HG02623 (cell line): Measurements from ENCODE around the gene UBE3C.
"Not testable (repeated sequence)": the region's sequence is repeated elsewhere in the genome, so short reads cannot be mapped to it uniquely, and the experiment has no call there.

Source experiments
- ATAC-seq: cut with Tn5 transposase; IDR thresholded peaks from one replicate; pipeline ENCODE4 v1.9.1; 2021; ENCODE audit warnings: moderate library complexity; ENCODE audit not compliant: unreplicated experiment

The UBE3C gene

GRCh38 chr7:157138424-157139110 lies at the start of gene UBE3C:
TSS of gene UBE3C (plus strand) at chr7:157138926. CDS start at chr7:157139273, 347 bp downstream.
- ATAC-seq, result peak; percentile 84

- ATAC-seq, result no peak
Measured at GRCh38 chr7:157089100-157089610, 49.6 kb upstream of the UBE3C start.

DNA sequence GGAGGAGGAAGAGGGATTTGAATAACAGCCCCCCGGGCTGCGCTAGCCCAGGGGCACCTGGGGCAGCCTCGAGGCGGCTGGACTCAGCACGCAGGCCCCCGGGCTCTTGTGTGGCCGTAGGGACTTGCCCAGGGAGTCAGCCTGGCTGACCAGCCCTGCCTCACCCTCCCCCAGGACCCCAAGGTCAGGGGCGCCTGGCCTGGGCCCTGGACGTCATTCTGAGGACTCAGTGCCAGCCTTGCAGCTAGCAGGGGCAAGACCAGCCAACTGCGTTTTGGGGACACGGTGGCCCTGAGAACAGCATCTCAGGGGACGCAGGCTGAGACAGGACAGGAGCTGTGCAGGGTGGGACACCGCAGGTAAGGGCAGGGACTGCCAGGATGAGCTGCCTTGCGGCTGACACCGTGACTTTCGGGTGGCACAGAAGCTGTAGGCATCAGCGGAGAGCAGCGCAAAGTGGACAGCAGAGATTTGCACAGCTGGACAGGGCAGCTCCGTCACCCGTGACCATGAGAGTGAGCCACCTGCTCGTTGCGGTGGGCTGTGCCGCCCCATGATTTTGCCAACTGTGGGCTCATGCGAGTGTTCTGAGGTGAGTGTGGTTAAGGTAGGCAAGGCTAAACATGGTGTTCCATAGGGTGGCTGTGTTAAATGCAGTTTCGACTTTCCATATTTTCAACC lies 48.1 kb upstream of the UBE3C start:
- no peak for ATAC-seq

GRCh38 chr7:157096286-157097055 lies 42.3 kb upstream of the UBE3C start:
- no peak for ATAC-seq

DNA sequence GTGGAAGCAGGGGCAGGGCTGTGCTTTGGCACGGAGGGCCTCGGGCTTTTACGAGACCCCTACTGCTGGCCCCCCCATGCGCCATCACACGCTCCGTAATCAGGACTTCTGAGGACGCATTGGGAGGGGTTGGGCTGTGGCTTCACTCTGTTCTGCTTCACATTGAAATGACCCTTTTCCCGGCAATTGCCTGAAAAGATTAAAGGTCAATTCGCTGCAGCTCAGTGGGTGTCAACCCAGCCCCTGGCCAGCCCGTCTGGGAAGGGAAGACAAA lies 41.7 kb upstream of the UBE3C start:
- no peak for ATAC-seq

- ATAC-seq, result no peak
Measured at GRCh38 chr7:157097569-157097968, 41.2 kb upstream of the UBE3C start.

- not testable (repeated sequence) for ATAC-seq
Measured at GRCh38 chr7:157100005-157100404, 38.7 kb upstream of the UBE3C start.

GRCh38 chr7:157103641-157104040 lies 35.1 kb upstream of the UBE3C start:
- not testable (repeated sequence) for ATAC-seq

GRCh38 chr7:157111311-157111710 lies 27.4 kb upstream of the UBE3C start:
- ATAC-seq, result no peak

- ATAC-seq, result no peak
Measured at GRCh38 chr7:157112706-157113105, 26.0 kb upstream of the UBE3C start.

- no peak for ATAC-seq
Measured at GRCh38 chr7:157113607-157114006, 25.1 kb upstream of the UBE3C start.

- ATAC-seq, result no peak
Measured at GRCh38 chr7:157116762-157117161, 22.0 kb upstream of the UBE3C start.

- no peak for ATAC-seq
Measured at GRCh38 chr7:157117796-157118195, 20.9 kb upstream of the UBE3C start.

DNA sequence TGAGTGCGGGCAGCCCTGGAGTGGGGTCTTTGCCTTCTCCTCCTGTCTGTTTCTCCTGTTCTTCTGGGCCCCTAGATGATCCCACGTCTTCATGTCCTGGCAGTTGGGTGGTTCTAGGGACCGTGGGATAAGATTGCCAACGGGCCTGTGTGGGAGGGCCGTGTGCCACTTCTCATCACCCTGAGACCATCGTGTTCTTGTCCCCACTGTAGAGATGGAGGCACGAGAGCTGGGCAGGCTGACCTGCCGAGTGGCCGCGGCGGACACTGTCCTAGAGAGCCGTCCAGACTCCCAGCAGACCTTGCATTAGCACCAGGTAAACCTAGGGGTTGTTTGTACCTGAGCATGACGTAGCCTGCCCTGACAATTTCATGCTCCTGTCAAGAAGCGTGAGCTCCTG lies 18.5 kb upstream of the UBE3C start:
- ATAC-seq, result no peak

- no peak for ATAC-seq
Measured at GRCh38 chr7:157121184-157121715, 17.5 kb upstream of the UBE3C start.

DNA sequence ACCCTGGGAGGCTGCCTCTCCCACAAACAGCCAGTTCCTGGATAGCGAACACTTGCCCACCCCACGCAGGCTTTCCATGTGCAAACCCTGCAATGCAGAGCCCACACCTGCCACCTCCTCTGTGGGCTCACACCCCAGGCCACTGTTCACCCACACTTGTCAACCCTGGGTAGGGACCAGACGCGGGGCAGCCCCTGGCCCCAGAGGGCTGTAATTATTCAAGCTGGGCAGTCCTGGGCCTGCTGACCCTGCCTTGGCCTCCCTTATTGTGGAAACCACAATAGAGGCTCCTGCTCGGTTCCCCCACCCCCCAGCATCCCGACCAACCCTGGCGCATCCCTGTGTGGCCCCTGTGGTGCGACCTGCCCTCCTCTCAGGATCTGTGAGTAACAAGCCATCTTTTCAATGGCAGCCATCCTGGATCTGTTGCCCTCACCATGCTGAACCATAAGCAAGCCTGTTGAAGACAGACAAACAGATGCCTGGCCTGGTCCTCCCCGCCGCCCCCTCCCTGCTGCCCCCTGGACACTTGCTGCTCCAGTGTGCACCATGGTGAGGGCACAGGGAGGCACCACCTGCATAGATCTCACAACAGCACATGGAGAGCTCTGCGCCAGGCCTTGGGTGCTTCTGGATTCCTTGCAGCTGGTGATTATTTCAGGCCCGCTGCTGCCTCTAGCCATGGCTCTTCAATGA lies 15.8 kb upstream of the UBE3C start:
- ATAC-seq, result no peak

GRCh38 chr7:157124690-157125089 lies 14.0 kb upstream of the UBE3C start:
- ATAC-seq, result no peak

GRCh38 chr7:157125376-157126223 lies 13.1 kb upstream of the UBE3C start:
- no peak for ATAC-seq

DNA sequence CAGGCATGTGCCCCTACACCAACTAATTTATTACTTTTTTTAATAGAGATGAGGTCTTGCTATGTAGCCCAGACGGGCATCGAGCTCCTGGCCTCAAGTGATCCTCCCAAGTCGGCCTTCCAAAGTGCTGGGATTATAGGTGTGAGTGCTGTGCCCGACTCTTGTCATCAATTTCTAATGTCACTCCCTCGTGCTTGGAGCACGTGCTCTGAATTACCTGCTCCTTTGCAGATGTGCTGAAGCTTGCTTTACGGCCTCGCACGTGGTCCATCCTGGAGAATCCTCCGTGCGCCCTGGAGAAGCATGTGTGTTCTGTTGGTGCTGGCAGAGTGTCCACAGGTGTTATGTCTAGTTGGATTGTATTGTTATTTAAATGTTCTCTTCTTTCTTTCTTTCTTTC lies 11.8 kb upstream of the UBE3C start:
- ATAC-seq, result no peak

DNA sequence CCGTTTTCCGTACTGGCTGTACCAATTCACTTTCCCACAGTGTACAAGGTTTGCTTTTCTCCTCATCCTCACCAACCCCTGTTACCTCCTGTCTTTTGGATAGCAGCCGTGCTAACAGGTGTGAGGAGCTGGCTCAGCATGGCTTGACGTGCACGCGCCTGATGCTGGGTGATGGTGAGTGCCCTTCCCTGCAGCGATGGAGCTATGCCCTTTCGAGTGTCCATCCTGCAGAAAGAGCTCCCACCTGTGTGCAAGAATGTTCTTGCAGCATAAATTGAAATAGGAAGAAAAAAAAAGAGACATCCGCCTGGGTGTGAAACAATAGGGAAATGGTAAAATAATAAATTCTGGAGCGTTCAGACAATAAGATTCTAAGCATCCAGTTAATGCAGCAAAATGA lies 9.5 kb upstream of the UBE3C start:
- ATAC-seq, result no peak
